ENCODE measurements around the gene YTHDC2. TPM values are rescaled to one million over a fixed set of nuclear protein-coding genes. Genes with fewer than 3 reads are reported as not detected.

The YTHDC2 gene
- total RNA-seq, 2 donors from 2014 or later = 21.9 to 27.4 TPM

DNA sequence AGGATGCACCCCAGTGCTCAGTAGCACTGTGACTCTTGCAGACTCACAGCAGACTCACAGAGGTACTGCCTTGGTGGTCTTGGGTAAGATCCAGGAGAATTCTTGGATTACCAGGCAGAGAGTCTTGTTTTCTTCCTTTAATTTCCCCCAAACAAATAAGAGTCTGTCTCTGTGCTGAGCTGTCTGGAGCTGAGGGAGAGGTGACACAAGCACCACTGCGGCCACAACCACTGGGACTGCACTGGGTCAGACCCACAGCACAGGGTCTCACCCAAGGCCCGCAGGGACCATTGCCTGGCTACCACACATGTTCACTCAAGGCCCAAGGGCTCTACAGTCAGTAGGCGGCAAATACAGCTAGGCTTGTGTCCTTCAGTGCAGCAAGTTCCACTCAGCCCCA, 11.4 kb upstream of the YTHDC2 start:
- Mint-ChIP-seq H3K27ac (no peak overlapping the region), H3K27me3 (ENCODE audit: low read depth) (peaks cover 49% of the 10 kb centered on the region), H3K36me3 (ENCODE audit: insufficient read depth in 2 of 2) (peaks cover 0 to 2% of the 10 kb centered on the region in 2 donors), H3K9me3 (peaks cover 0 to 2% of the 10 kb centered on the region in 2 donors), H3K4me1 (ENCODE audit: low read depth) (no peaks in the 10 kb centered on the region), H3K4me3 (no peak overlapping the region)
- ATAC-seq (replicated peaks in 1 of 2) (no peak), DNase-seq (no peak)

DNA sequence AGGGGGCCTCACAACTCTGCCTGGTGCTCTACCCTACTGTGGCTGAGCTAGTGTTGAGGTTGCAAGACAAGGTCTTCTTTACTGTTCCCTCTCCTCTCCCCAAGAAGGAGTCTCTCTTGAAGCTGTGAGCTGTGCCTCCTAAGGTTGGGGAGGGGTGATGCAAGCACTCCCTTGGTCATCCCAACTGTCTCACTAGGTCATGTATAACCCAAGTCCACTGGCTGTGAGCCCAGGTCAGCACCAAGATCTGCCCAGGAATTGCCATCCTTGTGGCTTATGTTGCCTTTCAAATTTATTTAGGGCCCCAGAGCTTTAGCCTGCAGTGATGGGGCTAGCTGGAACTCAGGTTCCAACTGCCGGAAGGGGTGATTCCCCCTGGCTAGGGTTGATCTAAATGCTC, 10.3 kb upstream of the YTHDC2 start:
- Mint-ChIP-seq H3K27ac (no peak overlapping the region), H3K4me3 (no peak overlapping the region)
- no peak for ATAC-seq (replicated peaks in 1 of 2)

DNA sequence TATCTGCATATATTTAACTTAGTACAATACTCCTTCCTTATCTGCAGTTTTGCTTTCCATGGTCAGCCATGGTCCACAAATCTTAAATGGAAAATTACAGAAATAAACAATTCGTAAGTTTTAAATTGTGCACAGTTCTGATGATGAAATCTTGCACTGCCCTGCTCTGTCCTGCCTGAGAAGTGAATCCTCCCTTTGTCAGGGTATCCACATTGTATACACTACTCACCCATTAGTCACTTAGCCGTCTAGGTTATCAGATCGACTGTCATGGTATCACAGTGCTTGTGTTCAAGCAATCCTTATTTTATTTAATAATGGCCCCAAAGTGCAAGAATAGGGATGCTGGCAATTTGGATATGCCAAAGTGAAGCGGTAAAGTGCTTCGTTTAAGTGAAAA, 8.3 kb upstream of the YTHDC2 start:
- Mint-ChIP-seq H3K27me3 (ENCODE audit: low read depth) (peaks cover 45% of the 10 kb centered on the region), H3K9me3 (no peaks in the 10 kb centered on the region), H3K4me1 (ENCODE audit: low read depth) (no peaks in the 10 kb centered on the region), H3K36me3 (ENCODE audit: insufficient read depth in 2 of 2) (peaks cover 0 to 2% of the 10 kb centered on the region in 2 donors), H3K27ac (no peak overlapping the region), H3K4me3 (no peak overlapping the region)
- DNase-seq (no peak), ATAC-seq (replicated peaks in 1 of 2) (no peak)

More for the DNA sequence above, 10.3 kb upstream of the YTHDC2 start:
- H3K36me3 Mint-ChIP-seq (ENCODE audit: insufficient read depth in 2 of 2) = peaks cover 0 to 2% of the 10 kb centered on the region in 2 donors
- peaks cover 47% of the 10 kb centered on the region for H3K27me3 Mint-ChIP-seq (ENCODE audit: low read depth)
- no peaks in the 10 kb centered on the region for H3K4me1 Mint-ChIP-seq (ENCODE audit: low read depth)
- H3K9me3 Mint-ChIP-seq = peaks cover 0 to 2% of the 10 kb centered on the region in 2 donors
- DNase-seq = no peak

DNA sequence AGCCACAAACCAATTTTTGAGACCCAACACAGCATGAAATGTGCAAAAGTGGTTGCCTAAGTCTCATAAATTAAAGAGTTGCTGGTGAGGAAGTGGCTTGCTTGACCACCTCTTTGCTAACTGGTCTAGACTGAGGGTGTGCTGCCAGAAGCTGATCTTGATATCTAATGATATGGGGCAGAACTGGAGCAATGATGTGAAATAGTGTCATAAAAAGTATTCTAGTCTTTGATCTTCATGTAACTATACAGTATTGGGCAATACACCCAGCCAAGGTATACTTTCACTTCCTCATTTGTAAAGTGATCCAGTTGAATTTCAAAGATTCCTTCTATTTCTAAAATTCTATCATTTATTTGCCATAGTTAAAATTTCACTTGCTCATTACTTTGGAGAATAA, 5.9 kb upstream of the YTHDC2 start:
- Mint-ChIP-seq H3K27ac (no peak overlapping the region), H3K27me3 (ENCODE audit: low read depth) (peaks cover 33% of the 10 kb centered on the region), H3K36me3 (ENCODE audit: insufficient read depth in 2 of 2) (no peaks in the 10 kb centered on the region), H3K4me3 (no peak overlapping the region), H3K9me3 (no peaks in the 10 kb centered on the region), H3K4me1 (ENCODE audit: low read depth) (no peaks in the 10 kb centered on the region)
- DNase-seq (no peak), ATAC-seq (replicated peaks in 1 of 2) (no peak)

DNA sequence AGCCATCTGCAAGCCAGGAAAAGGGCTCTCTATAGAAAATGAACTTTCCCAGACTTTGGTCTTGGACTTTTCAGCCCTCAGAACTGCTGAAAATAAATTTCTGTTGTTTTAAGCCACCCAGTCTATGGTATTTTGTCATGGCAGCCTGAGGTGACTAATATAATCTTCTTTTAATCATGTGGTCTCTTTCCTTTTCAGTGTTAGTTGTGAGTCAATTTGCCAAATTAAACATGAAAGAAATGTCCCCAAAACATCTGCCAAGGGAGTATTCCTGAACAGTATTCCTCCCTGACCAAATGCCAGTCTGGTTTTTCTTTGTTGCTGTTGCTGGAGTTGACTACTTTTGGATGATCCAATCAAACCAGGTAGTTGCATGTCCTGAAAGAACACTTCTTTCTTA, 4.7 kb upstream of the YTHDC2 start:
- Mint-ChIP-seq H3K9me3 (no peaks in the 10 kb centered on the region), H3K27ac (no peak overlapping the region), H3K4me3 (no peak overlapping the region), H3K36me3 (ENCODE audit: insufficient read depth in 2 of 2) (no peaks in the 10 kb centered on the region), H3K27me3 (ENCODE audit: low read depth) (peaks cover 33% of the 10 kb centered on the region), H3K4me1 (ENCODE audit: low read depth) (no peaks in the 10 kb centered on the region)
- ATAC-seq (replicated peaks in 1 of 2) (no peak), DNase-seq (no peak)

DNA sequence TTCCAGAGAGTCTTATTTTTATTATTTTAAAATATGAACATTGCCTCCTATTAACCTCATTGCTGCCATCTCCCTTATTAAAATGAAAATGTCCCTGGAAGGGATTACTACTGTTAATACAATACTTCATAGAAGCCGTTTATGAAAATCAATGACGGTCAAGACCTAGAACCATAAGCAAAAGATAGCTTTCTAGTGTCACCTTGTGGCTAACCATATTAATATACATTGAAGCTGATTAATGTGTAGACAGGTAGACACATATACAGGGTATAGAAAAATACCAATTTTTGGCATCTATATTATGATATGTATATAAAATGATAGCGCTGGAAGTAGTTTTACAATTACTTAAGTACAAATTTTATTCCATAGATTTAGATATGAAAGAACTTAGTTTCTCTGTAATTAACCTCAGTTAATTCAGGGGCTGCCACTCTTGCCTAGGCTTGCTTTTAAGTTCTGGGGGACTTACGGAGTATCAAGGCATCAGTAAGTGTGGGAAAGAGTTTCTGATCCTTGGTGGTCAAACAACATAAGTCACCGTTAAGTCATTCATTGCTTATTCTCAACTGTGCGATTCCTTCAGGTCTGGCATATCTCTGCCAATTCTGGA, 2.5 kb upstream of the YTHDC2 start:
- H3K27me3 Mint-ChIP-seq (ENCODE audit: low read depth) = peaks cover 33% of the 10 kb centered on the region
- no peak overlapping the region for H3K27ac Mint-ChIP-seq
- peaks cover 0 to 3% of the 10 kb centered on the region in 2 donors for H3K36me3 Mint-ChIP-seq (ENCODE audit: insufficient read depth in 2 of 2)
- H3K9me3 Mint-ChIP-seq = no peaks in the 10 kb centered on the region
- H3K4me1 Mint-ChIP-seq (ENCODE audit: low read depth) = peaks cover 18% of the 10 kb centered on the region
- no peak for ATAC-seq (replicated peaks in 1 of 2)
- no peak overlapping the region for H3K4me3 Mint-ChIP-seq
- no peak for DNase-seq

DNA sequence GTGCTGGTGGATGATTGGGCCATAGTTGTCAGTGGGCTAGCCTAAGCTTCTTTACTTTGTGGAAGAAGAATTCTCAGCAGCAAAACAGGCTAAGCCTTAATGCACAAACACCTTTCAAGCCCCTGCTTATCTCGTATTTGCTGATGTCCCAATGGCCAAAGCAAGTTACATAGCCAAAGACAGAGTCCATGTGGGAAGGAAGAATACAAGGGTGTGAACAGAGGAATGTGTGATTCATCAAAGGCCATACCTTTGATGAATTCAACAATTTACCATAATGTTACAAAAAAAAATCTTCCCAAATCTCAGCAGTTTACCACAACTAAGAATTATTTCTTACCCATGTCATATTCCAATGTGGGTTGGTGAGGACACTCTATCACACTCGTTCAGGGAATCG, 1.2 kb upstream of the YTHDC2 start:
- H3K36me3 Mint-ChIP-seq (ENCODE audit: insufficient read depth in 2 of 2) = peaks cover 0 to 3% of the 10 kb centered on the region in 2 donors
- H3K27ac Mint-ChIP-seq = no peak overlapping the region
- peaks cover 27% of the 10 kb centered on the region for H3K4me1 Mint-ChIP-seq (ENCODE audit: low read depth)
- H3K9me3 Mint-ChIP-seq = no peaks in the 10 kb centered on the region
- peaks cover 26% of the 10 kb centered on the region for H3K27me3 Mint-ChIP-seq (ENCODE audit: low read depth)
- no peak for ATAC-seq (replicated peaks in 1 of 2)
- no peak for DNase-seq
- no peak overlapping the region for H3K4me3 Mint-ChIP-seq

DNA sequence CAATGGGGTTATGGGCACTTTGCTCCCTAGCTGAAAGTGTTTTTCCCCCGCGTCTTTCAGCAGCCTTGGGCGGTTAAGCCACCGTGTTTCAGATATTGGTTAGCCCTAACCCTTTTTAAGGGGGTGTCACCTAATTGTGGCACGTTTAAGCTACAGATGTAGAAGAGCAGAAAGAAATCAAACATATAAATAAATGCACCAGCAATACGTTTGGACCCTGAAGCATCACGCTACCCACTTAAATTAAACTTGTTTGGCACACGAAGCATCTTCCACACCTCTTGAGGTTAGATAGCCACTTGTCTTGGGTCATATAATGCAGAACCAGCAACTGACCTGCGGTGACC, 768 bp downstream of the YTHDC2 start:
- H3K27me3 Mint-ChIP-seq (ENCODE audit: low read depth) = peaks cover 18% of the 10 kb centered on the region
- peaks cover 0 to 7% of the 10 kb centered on the region in 2 donors for H3K36me3 Mint-ChIP-seq (ENCODE audit: insufficient read depth in 2 of 2)
- no peak for DNase-seq
- H3K4me1 Mint-ChIP-seq (ENCODE audit: low read depth) = peaks cover 36% of the 10 kb centered on the region
- peak overlapping the region; percentile 97 for H3K27ac Mint-ChIP-seq
- peak overlapping the region; percentile 90 to 97 for H3K4me3 Mint-ChIP-seq
- no peaks in the 10 kb centered on the region for H3K9me3 Mint-ChIP-seq
- no peak for ATAC-seq (replicated peaks in 1 of 2)

DNA sequence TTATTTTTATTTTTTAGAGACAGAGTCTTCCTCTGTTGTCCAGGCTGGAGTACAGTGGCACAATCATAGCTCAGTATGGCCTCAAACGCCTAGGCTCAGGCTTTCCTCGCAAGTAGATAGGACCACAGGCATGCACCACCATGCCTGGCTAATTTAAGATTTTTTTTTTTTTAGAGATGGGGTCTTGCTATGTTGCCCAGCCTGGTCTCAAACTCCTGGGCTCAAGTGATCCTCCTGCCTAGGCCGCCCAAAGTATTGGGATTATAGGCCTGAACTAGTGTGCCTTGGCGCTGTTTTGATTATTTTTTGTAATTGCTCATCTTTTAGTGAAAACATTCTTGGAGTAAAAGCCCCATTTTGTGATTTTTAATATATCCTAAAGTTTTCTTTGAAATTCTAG, 5.4 kb downstream of the YTHDC2 start:
- no peaks in the 10 kb centered on the region for H3K27me3 Mint-ChIP-seq (ENCODE audit: low read depth)
- no peak overlapping the region for H3K4me3 Mint-ChIP-seq
- H3K4me1 Mint-ChIP-seq (ENCODE audit: low read depth) = peaks cover 73% of the 10 kb centered on the region
- DNase-seq (no peak), ATAC-seq (replicated peaks in 1 of 2) (no peak)
- H3K9me3 Mint-ChIP-seq = no peaks in the 10 kb centered on the region
- H3K27ac Mint-ChIP-seq = no peak overlapping the region
- H3K36me3 Mint-ChIP-seq (ENCODE audit: insufficient read depth in 2 of 2) = peaks cover 7 to 14% of the 10 kb centered on the region in 2 donors

DNA sequence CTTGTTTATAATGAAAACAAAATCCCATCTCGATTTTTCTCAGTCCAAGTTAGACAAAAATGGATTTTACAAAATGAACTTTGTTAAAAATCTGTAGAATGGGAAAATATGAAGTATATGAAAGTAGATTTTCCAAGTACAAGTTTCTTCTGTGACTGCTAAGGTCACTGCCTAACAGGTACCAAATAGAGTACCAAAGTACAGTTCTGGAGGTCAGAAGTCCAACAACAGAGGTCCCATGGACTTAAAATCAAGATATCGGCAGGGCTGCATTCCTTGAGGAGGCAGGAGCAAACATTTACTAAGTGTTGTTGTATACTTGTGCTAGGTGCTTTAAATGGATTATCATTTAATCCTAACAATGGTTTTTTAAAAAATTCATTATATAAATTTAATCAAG, 5.9 kb downstream of the YTHDC2 start:
- no peak overlapping the region for H3K27ac Mint-ChIP-seq
- H3K9me3 Mint-ChIP-seq = no peaks in the 10 kb centered on the region
- H3K27me3 Mint-ChIP-seq (ENCODE audit: low read depth) = no peaks in the 10 kb centered on the region
- H3K4me3 Mint-ChIP-seq = no peak overlapping the region
- H3K4me1 Mint-ChIP-seq (ENCODE audit: low read depth) = peaks cover 75% of the 10 kb centered on the region
- H3K36me3 Mint-ChIP-seq (ENCODE audit: insufficient read depth in 2 of 2) = peaks cover 7 to 14% of the 10 kb centered on the region in 2 donors
- no peak for DNase-seq
- no peak for ATAC-seq (replicated peaks in 1 of 2)

DNA sequence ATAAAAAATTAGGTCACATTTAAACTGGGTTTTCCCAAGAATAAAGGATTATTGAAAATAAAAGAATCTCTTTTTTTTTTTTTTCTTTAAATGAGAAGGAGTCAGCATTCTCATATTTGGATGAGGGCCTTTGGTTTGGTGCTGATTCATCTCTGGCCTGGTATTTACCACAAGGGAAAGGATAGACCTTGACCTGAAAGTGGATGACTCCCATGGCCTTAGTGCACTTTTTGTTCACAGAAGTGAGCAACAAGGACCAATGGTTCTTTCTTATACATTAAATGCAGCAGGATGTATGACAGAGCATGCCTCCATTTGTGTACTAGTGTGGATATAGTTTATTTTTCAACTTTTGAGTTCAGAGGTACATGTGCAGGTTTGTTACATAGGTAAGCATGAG, 6.9 kb downstream of the YTHDC2 start:
- H3K4me3 Mint-ChIP-seq = peak overlapping the region; percentile 15 to 37
- DNase-seq = peak; percentile 57 to 59
- H3K36me3 Mint-ChIP-seq (ENCODE audit: insufficient read depth in 2 of 2) = peaks cover 7 to 14% of the 10 kb centered on the region in 2 donors
- H3K4me1 Mint-ChIP-seq (ENCODE audit: low read depth) = peaks cover 74% of the 10 kb centered on the region
- peak; percentile 97 to 98 for ATAC-seq (replicated peaks in 1 of 2)
- H3K27ac Mint-ChIP-seq = no peak overlapping the region
- H3K9me3 Mint-ChIP-seq = no peaks in the 10 kb centered on the region
- H3K27me3 Mint-ChIP-seq (ENCODE audit: low read depth) = no peaks in the 10 kb centered on the region

DNA sequence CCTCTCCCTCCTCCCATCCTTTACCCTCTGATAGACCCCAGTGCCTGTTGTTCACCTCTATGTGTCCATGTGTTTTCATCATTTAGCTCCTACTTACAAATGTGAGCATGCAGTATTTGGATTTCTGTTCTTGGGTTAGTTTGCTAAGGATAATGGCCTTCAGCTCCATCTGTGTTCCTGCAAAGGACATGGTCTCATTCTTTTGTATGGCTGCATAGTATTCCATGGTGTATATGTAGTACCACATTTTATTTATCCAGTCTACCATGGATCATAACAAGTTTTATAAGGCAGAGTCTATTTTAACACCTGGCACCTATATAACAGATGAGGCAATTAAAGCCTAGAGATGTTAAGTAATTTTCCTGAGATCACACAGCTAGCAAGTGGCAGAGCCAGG, 7.4 kb downstream of the YTHDC2 start:
- Mint-ChIP-seq H3K4me3 (peak overlapping the region in 1 of 2 donors; percentile 37), H3K27ac (no peak overlapping the region), H3K36me3 (ENCODE audit: insufficient read depth in 2 of 2) (peaks cover 7 to 11% of the 10 kb centered on the region in 2 donors), H3K4me1 (ENCODE audit: low read depth) (peaks cover 69% of the 10 kb centered on the region), H3K27me3 (ENCODE audit: low read depth) (no peaks in the 10 kb centered on the region), H3K9me3 (no peaks in the 10 kb centered on the region)
- no peak for ATAC-seq (replicated peaks in 1 of 2)
- no peak for DNase-seq

DNA sequence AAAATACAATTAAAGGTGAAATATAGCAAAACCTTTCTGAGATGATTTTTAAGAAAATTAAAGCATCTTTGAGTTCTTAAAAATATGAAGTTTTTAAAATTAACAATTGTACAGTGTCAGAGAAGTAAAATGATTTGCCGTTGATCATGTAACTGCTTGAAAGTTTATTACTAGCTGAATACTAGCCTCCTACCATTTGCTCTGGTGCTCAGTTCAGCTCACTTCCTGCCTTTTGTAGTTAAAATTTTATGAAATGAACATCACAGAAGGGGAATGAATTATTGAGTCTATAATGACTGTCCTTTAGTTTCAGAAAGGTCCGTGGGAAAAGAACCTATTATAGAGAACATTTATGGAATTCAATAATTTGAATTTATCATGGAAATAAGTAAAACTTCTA, 9.7 kb downstream of the YTHDC2 start:
- peaks cover 58% of the 10 kb centered on the region for H3K4me1 Mint-ChIP-seq (ENCODE audit: low read depth)
- H3K27me3 Mint-ChIP-seq (ENCODE audit: low read depth) = no peaks in the 10 kb centered on the region
- no peaks in the 10 kb centered on the region for H3K9me3 Mint-ChIP-seq
- H3K27ac Mint-ChIP-seq = peak overlapping the region; percentile 75
- DNase-seq = no peak
- peak overlapping the region in 1 of 2 donors; percentile 39 for H3K4me3 Mint-ChIP-seq
- no peak for ATAC-seq (replicated peaks in 1 of 2)
- peaks cover 7 to 11% of the 10 kb centered on the region in 2 donors for H3K36me3 Mint-ChIP-seq (ENCODE audit: insufficient read depth in 2 of 2)

DNA sequence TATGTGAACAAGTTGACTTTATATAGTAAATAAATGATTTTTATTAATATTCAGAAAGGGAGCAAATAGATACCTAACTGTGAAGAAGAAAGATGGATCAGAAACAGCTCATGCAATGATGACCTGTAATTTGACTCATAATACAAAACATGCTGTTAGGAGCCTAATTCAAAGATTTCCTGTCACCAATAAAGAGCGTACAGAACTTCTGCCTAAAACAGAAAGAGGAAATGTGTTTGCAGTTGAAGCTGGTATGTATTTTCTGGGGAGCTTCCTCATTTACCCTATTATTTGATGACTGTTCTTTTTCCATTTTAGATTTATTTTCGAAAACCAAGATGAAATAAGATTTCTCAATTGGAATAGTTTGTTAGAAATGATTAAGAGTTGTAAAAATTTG, 11.4 kb downstream of the YTHDC2 start:
- Mint-ChIP-seq H3K4me3 (peak overlapping the region; percentile 10 to 40), H3K27ac (peak overlapping the region; percentile 5), H3K27me3 (ENCODE audit: low read depth) (no peaks in the 10 kb centered on the region), H3K9me3 (no peaks in the 10 kb centered on the region), H3K4me1 (ENCODE audit: low read depth) (peaks cover 46% of the 10 kb centered on the region), H3K36me3 (ENCODE audit: insufficient read depth in 2 of 2) (peaks cover 6 to 7% of the 10 kb centered on the region in 2 donors)
- DNase-seq (no peak), ATAC-seq (replicated peaks in 1 of 2) (peak; percentile 26 to 27)
